ENCODE data around the gene MIER1.
A peak's percentile ranks its signal among the peaks of the same experiment; 100 is the strongest.
"Not testable (repeated sequence)": the region's sequence is repeated elsewhere in the genome, so short reads cannot be mapped to it uniquely, and the experiment has no call there.

Gene MIER1

DNA sequence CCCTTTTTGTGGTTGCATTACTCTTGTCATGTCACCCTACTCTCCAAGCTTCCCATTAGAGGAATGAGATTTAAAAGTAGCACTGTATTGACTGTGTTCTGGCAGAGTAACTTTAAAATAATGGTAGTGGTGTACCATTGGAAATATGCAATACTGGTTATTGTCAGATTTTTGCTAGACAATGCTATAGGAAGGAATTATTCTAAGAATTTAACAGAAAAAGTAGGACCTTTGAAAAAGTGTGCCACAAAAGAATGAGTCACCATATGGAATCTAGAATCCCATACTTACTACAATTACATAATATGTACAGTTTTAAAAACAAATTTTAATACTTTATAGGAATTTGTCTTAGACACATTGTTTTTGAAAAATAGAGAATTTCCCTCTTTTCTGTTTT is 13.8 kb downstream of the MIER1 start:
- no peak for DNase-seq

DNA sequence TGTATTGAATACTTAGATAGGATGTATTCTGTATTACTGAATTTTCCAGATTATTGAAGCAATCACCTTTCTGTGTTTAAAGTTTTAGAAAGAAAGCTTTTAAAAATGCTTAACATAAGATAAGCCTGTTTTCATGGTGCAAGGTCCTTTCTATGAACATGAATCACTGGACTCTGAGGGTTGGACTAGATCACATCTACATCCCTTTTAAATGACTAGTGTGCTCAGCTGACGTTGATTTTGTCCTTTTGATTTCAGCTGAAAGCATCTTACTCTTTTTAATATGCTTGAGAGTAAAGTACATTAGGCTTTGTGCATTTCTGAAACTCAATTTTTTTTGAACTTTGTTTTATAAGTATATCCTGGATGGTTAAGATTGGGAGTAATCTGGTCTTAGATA is 16.2 kb downstream of the MIER1 start:
- no peak for DNase-seq

DNA sequence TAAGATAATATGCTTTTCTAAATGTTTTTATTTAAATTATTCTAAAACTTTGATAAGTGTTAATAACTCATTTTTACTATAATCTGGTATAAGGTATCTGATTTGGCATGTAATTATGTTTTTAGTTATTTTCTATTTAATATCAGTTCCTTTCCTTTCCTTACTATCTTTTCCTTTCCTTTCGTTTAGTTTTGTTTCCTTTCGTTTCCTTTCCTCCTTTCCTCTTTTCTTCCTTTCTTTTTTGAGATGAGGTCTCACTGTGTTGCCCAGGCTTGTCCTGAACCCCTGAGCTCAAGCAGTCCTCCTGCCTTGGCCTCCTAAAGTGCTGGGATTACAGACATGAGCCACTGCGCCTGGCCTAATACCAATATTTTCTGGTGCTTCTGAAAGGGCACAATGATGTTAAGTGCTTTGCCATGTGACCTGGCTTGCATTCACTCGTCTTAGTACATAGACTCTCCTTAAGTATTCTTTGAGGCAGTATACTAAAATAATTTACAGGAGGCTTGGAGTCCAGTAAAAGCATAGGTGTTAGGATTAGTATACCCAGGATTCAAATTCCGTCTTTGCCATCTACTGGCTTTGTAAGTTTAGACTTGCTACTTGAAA is 18.7 kb downstream of the MIER1 start:
- DNase-seq, result no peak

DNA sequence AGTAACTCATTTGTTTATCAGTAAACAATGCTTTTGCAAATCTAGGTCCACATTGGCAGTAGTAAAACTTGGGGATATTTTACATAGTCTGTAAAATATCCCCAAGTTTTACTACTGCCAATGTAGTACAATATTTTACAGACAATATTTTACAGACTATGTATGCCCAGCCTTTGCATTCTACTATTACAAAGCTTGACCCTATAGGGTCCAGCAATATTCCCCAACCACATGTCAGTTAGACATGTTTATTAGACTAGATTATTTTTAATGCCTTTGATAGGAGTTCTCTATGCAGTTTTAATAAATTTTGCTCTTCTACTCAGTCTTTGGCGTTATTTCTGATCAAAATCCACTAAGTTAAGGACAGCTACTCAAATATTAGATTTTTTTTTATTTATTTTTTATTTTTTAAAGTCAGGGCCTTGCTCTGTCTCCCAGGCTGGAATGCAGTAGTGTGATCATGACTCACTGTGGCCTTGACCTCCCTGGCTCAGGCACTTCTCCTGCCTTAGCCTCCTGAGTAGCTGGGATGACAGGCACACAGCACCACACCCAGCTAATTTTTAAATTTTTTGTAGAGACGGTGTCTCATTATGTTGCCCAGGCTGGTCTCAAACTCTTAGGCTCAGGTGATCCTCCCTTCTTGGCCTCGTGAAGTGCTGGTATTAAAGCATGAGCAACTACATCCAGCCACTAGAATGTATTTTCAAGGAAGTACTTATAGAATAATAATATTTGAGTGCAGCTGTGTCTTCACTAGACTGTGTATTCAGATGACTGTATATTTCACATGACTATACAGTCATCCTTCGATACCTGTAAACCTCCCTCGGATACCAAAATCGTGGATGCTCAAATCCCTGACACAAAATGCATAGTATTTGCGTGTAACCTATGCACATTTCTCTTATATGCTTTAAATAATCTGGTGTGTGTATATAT is 19.8 kb downstream of the MIER1 start:
- no peak for DNase-seq

DNA sequence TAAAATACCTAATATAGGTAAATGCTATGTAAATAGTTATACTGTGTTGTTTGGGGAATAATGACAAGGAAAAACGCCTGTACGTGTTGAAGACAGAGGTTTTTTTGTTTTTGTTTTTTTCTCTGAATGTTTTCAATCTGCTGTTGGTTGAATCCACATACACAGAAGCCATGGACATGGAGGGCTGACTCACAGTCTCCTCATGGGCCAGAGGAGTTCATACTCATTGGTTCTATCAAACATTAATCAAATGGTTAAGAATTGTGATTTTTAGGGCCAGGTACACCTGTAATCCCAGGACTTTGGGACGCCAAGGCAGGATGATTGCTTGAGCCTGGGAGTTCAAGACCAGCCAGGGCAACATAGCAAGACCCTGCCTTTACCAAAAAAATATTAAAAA is 20.5 kb downstream of the MIER1 start:
- no peak for DNase-seq

DNA sequence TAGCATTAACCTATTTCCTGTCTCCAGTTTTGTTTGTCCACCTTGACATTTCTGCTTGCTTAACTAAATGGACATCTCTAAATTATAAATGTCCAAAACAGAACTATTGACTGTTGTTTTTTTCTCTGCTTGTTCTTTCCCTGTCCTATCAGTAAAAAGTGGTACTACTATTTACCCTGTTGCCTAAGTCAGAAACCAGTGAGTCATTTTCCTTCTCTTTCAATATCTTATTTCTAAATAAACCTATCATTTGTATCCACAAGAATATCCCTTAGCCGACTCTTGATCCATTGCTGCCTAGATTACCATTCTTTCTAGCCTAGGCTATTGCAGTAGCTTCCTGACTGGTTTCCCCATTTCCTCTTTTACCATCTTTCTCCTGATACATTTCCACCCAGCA is 22.5 kb downstream of the MIER1 start:
- DNase-seq, result no peak

DNA sequence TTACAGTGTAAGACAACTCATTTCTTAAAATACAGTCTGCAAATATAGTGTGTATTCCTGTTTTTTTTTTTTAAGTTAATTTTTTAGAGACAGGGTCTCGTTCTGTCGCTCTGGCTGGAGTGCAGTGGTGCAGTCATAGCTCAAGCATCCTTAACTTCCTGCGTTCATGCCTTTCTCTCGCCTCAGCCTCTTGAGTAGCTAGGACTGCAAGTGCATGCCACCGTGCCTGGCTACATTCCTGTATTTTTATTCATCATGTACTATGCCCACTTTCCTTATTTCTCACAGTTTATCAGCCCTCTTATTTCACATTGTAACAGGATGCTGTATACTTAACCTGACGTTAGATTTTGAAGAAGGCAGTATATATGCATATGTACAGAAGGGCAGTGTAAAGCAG is 26.7 kb downstream of the MIER1 start:
- no peak for DNase-seq

DNA sequence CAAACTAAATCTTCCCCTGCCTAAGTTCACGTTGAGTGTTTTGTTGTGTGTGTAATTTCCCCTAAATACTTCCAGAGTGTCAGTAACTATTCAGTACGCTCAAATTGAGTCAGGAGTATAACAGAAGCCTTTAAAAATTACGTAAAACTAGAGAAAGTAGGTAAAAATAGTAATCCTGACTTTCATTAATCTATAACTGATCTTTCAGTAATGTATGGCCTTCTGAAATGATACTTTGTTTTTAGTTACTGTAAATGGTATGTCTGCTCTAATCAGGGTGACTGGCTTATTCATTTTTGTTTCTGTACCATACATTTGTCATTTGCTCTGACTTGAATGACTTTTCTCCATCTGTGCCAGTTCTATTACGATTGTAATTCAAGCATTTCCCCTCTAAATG is 29.4 kb downstream of the MIER1 start:
- no peak for DNase-seq

DNA sequence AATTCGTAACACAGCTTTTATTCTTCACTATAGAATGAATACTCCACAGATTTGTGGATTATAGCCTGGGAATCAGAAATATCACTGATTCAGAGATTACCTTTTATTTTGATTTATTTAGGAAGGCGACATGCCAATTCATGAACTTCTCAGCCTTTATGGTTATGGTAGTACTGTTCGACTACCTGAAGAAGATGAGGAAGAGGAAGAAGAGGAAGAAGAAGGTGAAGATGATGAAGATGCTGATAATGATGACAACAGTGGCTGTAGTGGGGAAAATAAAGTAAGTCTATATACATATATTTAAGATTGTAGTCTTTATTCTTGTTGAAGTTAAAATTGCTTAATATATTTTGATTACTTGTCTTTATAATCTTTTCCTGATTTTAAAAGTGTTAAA is 33.1 kb downstream of the MIER1 start:
- no peak for DNase-seq

DNA sequence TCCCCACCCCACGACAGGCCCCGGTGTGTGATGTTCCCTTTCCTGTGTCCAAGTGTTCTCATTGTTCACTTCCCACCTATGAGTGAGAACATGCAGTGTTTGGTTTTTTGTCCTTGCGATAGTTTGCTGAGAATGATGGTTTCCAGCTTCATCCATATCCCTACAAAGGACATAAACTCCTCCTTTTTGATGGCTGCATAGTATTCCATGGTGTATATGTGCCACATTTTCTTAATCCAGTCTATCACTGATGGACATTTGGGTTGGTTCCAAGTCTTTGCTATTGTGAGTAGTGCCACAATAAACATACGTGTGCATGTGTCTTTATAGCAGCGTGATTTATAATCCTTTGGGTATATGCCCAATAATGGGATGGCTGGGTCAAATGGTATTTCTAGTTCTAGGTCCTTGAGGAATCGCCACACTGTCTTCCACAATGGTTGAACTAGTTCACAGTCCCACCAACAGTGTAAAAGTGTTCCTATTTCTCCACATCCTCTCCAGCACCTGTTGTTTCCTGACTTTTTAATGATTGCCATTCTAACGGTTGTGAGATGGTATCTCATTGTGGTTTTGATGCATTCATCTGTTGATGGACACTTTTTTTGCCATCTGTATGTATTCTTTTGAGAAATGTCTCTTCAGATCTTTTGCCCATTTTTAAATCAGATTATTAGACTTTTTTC is 41.5 kb downstream of the MIER1 start:
- not testable (repeated sequence) for DNase-seq

DNA sequence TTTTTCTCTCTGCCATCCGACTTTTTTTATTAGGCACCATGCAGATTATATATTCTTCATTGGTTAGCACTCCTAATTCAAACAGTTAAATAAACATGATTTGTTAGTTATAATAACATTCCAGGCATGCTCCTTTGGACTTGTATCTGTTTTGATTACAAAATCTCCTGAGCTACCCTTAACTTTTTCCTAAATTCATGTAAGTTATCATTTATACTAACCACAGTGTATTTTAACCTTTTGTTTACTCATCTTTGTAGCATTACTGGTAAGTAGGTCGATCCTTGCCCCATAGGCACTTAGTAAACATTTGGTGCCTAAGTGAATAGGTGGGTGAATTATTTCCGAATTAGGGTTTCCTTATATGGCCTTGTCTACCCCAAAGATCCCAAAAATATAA is 43.8 kb downstream of the MIER1 start:
- DNase-seq, result no peak

DNA sequence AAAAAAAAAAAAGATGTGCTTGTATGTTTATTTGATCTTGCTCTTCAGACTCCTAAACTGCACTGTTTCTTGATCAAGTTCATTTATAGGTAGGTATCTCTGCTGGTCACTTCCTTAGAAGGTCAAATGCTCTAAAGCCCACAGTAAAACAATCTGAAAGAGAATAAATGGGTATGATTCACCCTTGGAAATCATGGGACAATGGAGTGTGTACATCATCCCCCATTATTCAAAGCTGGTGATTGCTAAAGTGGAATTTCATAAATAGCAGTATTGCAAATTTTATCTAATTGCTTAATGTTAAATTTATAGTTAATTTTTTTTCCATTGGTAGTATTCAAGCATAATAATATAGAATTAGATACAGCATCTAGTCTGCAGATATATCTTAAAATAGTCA is 53.4 kb downstream of the MIER1 start:
- DNase-seq, result no peak

DNA sequence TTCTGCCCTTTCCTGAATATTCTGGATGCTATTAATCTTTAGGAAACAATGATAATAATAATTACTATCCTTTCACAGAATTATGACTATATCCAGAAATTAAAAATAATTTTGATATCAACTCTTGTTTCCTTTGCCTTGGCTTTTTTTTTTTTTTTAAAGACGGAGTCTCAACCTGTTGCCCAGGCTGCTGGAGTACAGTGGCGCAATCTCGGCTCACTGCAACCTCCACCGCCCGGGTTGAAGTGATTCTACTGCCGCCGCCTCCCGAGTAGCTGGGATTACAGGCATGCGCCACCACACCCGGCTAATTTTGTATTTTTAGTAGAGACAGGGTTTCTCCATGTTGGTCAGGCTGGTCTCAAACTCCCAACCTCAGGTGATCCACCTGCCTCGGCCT is 54.8 kb downstream of the MIER1 start:
- not testable (repeated sequence) for DNase-seq

DNA sequence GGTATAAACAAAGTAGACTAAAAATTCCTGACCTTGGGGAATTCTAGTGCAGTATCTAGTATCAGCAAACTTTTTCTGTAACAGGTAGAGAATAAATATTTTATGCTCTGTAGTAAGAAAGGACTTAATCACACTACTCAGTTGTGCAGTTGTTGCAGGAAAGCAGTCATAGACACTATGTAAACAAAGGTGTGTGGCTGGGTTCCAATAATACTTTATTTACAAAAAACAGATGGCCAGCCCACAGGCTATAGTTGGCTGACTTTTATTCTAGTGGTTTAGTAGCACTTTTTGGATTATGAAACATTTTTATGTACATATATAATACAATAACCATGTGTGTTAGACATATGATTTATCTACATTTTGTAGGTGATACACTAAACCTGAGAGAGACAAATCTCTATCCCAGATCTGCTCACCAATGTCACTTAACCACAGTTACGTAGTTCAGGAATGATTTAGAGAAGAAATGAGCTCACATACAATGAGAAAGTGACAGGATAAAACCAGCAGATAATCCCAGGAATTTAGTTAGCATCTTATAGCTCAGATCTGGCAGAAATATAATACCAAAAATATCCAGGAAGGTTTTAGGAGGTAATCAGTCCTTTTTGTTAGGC is 56.1 kb downstream of the MIER1 start:
- no peak for DNase-seq

DNA sequence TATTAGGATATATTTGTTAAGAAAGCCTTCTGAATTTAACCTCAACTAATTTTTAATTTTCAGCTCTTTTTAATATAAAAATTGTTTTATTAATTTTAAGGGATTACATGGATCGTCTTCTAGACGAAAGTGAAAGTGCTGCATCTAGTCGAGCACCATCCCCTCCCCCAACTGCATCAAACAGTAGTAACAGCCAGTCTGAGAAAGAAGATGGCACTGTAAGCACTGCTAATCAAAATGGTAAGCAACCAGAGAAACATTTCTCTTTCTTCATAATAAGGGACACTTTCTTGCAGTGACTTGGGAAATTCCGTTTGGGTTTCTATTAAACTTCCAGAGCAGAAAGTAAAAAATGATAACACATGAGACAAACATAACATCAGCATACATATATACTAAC is 56.9 kb downstream of the MIER1 start:
- DNase-seq, result peak; percentile 6 to 63

DNA sequence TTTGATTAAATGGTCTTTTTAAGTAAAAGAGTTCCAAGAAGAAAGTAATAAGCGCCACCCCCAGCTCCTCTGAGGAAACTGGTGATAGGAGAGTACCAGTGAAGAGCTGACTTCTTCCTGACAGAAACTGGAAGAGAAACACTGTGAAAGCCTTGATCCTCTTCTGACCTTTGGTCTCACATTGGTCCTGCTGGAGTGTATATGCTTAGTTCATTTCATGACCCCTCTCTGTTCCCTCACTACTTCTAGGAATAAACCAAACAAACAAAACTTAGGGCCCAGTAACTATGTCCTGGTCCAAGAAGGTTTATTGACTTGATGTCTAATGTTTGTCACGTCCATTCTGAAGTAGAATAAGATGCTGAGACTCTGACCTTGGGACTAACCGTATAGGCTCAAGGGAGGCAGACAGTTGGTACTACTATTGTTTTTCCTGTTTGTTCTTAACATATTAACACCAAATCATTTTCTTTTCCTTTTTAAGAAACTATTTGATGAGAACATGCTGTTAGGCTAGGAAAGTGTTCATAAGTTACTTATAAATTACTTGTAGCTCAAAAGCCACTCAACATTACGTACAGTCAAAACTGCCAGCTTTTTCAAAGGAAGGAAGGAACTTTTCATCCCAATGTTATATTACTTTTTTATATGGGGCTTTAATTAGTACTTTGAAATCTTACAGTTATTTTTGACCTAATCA is 57.9 kb downstream of the MIER1 start:
- no peak for DNase-seq

DNA sequence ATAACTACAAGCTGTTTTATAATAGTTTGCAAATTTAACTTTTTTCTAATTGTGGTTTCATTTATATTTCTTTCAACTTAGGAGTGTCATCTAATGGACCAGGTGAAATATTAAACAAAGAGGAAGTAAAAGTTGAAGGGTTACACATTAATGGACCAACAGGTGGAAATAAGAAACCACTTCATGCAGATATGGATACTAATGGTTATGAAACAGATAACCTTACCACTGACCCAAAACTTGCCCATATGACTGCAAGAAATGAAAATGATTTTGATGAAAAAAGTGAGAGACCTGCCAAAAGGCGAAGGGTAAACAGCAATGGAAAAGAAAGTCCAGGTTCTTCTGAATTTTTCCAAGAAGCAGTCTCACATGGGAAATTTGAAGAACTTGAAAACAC is 59.7 kb downstream of the MIER1 start:
- DNase-seq, result no peak

DNA sequence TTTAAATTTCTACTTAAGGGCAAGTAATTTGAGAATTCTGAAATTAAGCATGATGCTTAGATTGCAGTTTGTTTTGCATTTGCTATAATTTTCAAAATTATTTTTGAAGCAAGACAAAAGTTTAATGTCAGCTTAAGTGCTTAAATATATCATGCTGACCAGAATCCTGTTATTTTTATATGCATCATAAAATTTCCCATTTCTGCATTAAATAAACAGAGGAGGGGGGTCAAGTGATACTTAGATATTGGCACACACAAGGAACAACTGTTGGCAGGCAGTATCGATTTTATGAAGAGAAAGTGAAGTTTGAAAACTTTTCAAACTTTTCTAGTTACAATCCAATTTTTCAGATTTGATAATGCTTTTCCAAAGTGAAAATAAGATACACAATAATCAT is 61.0 kb downstream of the MIER1 start:
- DNase-seq, result no peak

DNA sequence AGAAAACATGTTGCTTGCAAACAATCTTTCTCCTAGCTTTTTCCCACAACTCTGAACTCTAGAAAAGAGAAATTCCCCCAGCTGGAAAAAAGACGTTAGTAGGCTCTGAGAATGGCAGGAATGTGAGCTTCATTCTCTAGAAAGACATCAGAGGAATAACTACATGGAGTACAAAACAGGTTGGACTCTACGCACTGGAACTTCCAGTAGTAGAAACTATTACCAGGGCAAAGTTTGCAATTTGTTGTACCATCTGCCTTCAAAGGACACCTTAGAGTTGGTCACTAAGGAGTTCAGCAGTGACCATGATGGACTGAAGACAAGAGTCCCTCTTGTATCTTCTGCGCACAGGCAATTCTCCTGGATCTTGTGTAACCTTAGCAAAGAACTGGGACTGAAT is 68.3 kb downstream of the MIER1 start:
- no peak for DNase-seq

DNA sequence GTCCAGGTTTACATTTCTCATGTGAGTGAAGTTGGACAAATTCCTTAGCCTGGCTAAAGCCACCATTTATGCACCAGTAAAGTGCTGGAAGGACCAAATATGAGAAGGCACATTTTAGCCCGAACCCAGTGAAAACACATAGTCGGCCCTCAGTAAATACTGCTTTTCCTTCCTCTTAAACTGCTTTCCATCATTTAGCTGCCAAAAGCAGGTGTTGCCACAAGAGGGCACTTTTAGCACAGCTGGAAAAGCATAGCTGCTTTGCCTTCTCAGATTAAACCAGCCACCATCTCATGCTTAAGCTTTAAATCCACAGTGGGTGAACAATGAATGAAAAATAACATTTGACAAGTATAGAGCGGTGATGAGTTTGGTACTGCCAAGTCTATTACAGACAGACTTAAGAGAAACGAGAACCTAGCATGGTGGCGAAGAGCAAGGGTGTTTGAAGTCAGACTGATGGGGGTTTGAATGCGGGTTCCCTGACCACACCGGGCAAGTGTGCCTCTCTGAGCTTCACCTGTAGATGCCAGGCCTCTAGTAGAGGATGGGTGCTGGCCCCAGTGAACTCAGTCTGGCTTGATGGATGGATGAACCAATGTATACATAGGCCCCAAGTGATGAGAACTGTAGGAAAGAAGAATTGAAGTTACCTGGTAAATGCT is 71.4 kb downstream of the MIER1 start:
- peak; percentile 38 to 57 for DNase-seq

DNA sequence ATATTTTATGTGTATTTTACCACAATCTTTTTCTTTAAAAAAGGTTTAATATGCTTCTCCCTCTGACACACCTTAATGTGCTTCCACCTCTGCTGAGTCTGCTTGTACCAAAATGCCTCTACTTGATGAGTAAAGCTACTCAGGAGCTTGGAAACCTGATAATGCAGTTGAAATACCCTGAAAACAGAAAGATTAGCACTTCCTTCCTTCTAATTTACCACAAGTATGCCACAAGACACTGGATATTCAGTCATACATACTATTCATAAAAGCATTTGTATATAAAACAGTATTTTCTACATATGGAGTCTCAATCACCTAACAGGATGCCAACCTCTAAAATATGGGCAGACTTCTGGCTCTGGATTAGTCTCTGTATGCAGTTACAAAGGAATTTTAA is 74.2 kb downstream of the MIER1 start:
- no peak for DNase-seq
